IMR-90 (cell line): ENCODE data around the gene DISP2. TPM values are rescaled to one million over a fixed set of nuclear protein-coding genes. Genes with fewer than 3 reads are reported as not detected.
A peak's percentile ranks its signal among the peaks of the same experiment; 100 is the strongest.

Experiments
- ATAC-seq: fragments of 200-7000 bp; cut with Tn5 transposase; 2 replicates; pipeline ENCODE4 v1.9.1; 2020; ENCODE audit warnings: low read depth, mild to moderate bottlenecking, moderate library complexity
- BruUV-seq: library from RNA; stranded (reverse); fragments of 400-500 nt; replicated peaks from 2 replicates; lab custom pipeline; 2021; lab: Mats Ljungman, UMichigan
- CTCF ChIA-PET: fragments of 300-600 bp; formaldehyde crosslinking; extraction: SDS; loops from one replicate; lab custom pipeline; 2021; ENCODE audit warnings: antibody characterized with exemption; lab: Yijun Ruan, JAX
- POLR2A ChIA-PET: fragments of 300-600 bp; sonication (Branson Sonifier 250); formaldehyde crosslinking; loops from one replicate; lab custom pipeline; 2022; ENCODE audit warnings: antibody characterized with exemption; ENCODE audit not compliant: unreplicated experiment; lab: Charles Lee
- DNase-seq: peaks from one replicate; pipeline ENCODE4 v3.0.0; 2013
- H2AFZ ChIP-seq: replicated peaks from 2 replicates; pipeline ENCODE3; 2013; ENCODE audit warnings: low read length, mild to moderate bottlenecking; ENCODE audit not compliant: poor library complexity
- H2AK5ac ChIP-seq: 2 replicates; pipeline ENCODE4 v1.6.1; 2013; ENCODE audit warnings: low read depth, low read length, inconsistent platforms
- H2AK9ac ChIP-seq: replicated peaks from 2 replicates; pipeline ENCODE3; 2013; ENCODE audit warnings: mild to moderate bottlenecking, low read depth, low read length, moderate library complexity; ENCODE audit not compliant: poor library complexity
- H2BK120ac ChIP-seq: 2 replicates; pipeline ENCODE4 v1.6.1; 2013; ENCODE audit warnings: low read depth, low read length, inconsistent platforms
- H2BK15ac ChIP-seq: 3 replicates; pipeline ENCODE4 v1.6.1; 2013; ENCODE audit warnings: low read depth, low read length, inconsistent platforms
- H2BK20ac ChIP-seq: 2 replicates; pipeline ENCODE4 v1.6.1; 2013; ENCODE audit warnings: low read depth, mild to moderate bottlenecking, inconsistent platforms, low read length, moderate library complexity
- H2BK5ac ChIP-seq: 2 replicates; pipeline ENCODE4 v1.6.1; 2013; ENCODE audit warnings: mild to moderate bottlenecking, low read depth, low read length, inconsistent platforms; ENCODE audit not compliant: poor library complexity, severe bottlenecking
- H3K14ac ChIP-seq: replicated peaks from 2 replicates; pipeline ENCODE4 v1.6.1; 2013; ENCODE audit warnings: low read depth, low read length, inconsistent platforms
- H3K18ac ChIP-seq: 2 replicates; pipeline ENCODE4 v1.6.1; 2013; ENCODE audit warnings: low read depth, low read length, control low read depth
- H3K23ac ChIP-seq: 2 replicates; pipeline ENCODE4 v1.6.1; 2013; ENCODE audit warnings: low read depth, low read length, inconsistent platforms
- H3K27ac ChIP-seq: 2 replicates; pipeline ENCODE4 v1.5.1; 2013; ENCODE audit warnings: mild to moderate bottlenecking, control low read depth, low read length; ENCODE audit not compliant: insufficient read depth
- H3K27me3 ChIP-seq: 2 replicates; pipeline ENCODE4 v1.6.1; 2013; ENCODE audit warnings: low read length; ENCODE audit not compliant: control insufficient read depth, insufficient read depth
- H3K36me3 ChIP-seq: 2 replicates; pipeline ENCODE4 v1.6.1; 2013; ENCODE audit warnings: low read length, mixed read lengths; ENCODE audit not compliant: control insufficient read depth, insufficient read depth
- H3K4ac ChIP-seq: 2 replicates; pipeline ENCODE4 v1.6.1; 2013; ENCODE audit warnings: low read depth, low read length, inconsistent platforms
- H3K4me1 ChIP-seq: 2 replicates; pipeline ENCODE4 v1.6.1; 2013; ENCODE audit warnings: low read length, mixed read lengths; ENCODE audit not compliant: control insufficient read depth, insufficient read depth
- H3K4me2 ChIP-seq: 2 replicates; pipeline ENCODE4 v1.6.1; 2013; ENCODE audit warnings: low read depth, mild to moderate bottlenecking, control low read depth, low read length, moderate library complexity
- H3K4me3 ChIP-seq: 2 replicates; pipeline ENCODE4 v1.5.1; 2013; ENCODE audit warnings: low read depth, mild to moderate bottlenecking, control low read depth, low read length, moderate library complexity; ENCODE audit not compliant: insufficient read depth
- H3K56ac ChIP-seq: 2 replicates; pipeline ENCODE4 v1.6.1; 2013; ENCODE audit warnings: low read length, inconsistent platforms; ENCODE audit not compliant: insufficient read depth; ENCODE audit errors: extremely low read depth
- H3K79me1 ChIP-seq, 2 experiments: 2 replicates each; pipeline ENCODE4 v1.6.1; 2013; ENCODE audit warnings: low read length in 2 of 2, inconsistent platforms in 1 of 2, low read depth in 1 of 2
- H3K9ac ChIP-seq: 2 replicates; pipeline ENCODE4 v1.6.1; 2013; ENCODE audit warnings: low read depth, low read length, control low read depth
- H3K9me1 ChIP-seq: 2 replicates; pipeline ENCODE4 v1.6.1; 2013; ENCODE audit warnings: low read length, inconsistent platforms; ENCODE audit not compliant: insufficient read depth
- H3K9me3 ChIP-seq: 2 replicates; pipeline ENCODE4 v1.6.1; 2013; ENCODE audit warnings: low read length; ENCODE audit not compliant: control insufficient read depth, insufficient read depth
- H4K20me1 ChIP-seq: 2 replicates; pipeline ENCODE4 v1.6.1; 2013; ENCODE audit warnings: low read length, inconsistent platforms; ENCODE audit not compliant: insufficient read depth
- H4K5ac ChIP-seq: 2 replicates; pipeline ENCODE4 v1.6.1; 2013; ENCODE audit warnings: mild to moderate bottlenecking, low read depth, low read length, control low read depth
- H4K8ac ChIP-seq, 2 experiments: 2 replicates each; pipeline ENCODE4 v1.6.1; 2013; ENCODE audit warnings: low read depth in 2 of 2, low read length in 2 of 2, control low read depth in 1 of 2, inconsistent platforms in 1 of 2
- H4K91ac ChIP-seq: 2 replicates; pipeline ENCODE4 v1.6.1; 2013; ENCODE audit warnings: low read depth, low read length, inconsistent platforms; ENCODE audit not compliant: insufficient read depth
- BHLHE40 ChIP-seq: fragments of 150-350 bp; IDR thresholded peaks from 2 replicates; pipeline ENCODE4 v1.6.1; 2016; ENCODE audit warnings: mild to moderate bottlenecking, low read depth, low read length
- CEBPB ChIP-seq: IDR thresholded peaks from 2 replicates; pipeline ENCODE4 v1.6.1; 2012; ENCODE audit warnings: low read depth, low read length, improper control_type of control experiment
- MAZ ChIP-seq: IDR thresholded peaks from 2 replicates; pipeline ENCODE4 v1.6.1; 2012; ENCODE audit warnings: low read depth, mild to moderate bottlenecking, low read length, improper control_type of control experiment, moderate library complexity, borderline replicate concordance
- MXI1 ChIP-seq: IDR thresholded peaks from 2 replicates; pipeline ENCODE4 v1.6.1; 2012; ENCODE audit warnings: low read depth, mild to moderate bottlenecking, low read length, moderate library complexity, borderline replicate concordance
- POLR2A ChIP-seq: IDR thresholded peaks from 2 replicates; pipeline ENCODE4 v1.6.1; 2012; ENCODE audit warnings: mild to moderate bottlenecking, low read depth, low read length
- WGBS, 2 experiments: methylation state at CpG; one replicate each; pipeline versions ENCODE4 v1.1.5 to v1.1.7; 2013; ENCODE audit warnings: missing lambda C conversion rate in 2 of 2; ENCODE audit not compliant: insufficient read length in 1 of 2; ENCODE audit errors: extremely low coverage in 2 of 2; 5-methylcytosine and 5-hydroxymethylcytosine counted together
- dilution Hi-C: fragments of 300-500 bp; cut with HindIII; formaldehyde crosslinking; loops from one replicate; pipeline ENCODE4 v1.14.3; 2018; ENCODE audit warnings: low sequenced_read_pairs; ENCODE audit not compliant: unreplicated experiment
- in situ Hi-C: fragments of 300-500 bp; cut with MboI; formaldehyde crosslinking; loops from 3 replicates; pipeline ENCODE4 v1.14.3; 2019; ENCODE audit warnings: low sequenced_read_pairs, inconsistent platforms, mixed read lengths
- intact Hi-C: fragments of 100-400 bp; cut with micrococcal nuclease; formaldehyde crosslinking; loops from 2 replicates; pipeline ENCODE4 v1.10.0; 2022
- polyA plus RNA-seq, 3 experiments: library from polyadenylated mRNA; depleted of rRNA; stranded (reverse); fragments of >200 nt; gene quantifications; 2 replicates each; pipeline ENCODE4 v1.2.3, GENCODE V29; 2012; ENCODE audit warnings: low replicate concordance in 1 of 3
- total RNA-seq: library from RNA; depleted of rRNA; stranded (reverse); fragments of >200 nt; gene quantifications from 2 replicates; pipeline ENCODE4 v1.2.3, GENCODE V29; 2012

DISP2 gene
- total and polyA plus RNA-seq, 2 of the 4 experiments (the other 2 are of a cell fraction): 0.34 to 0.36 TPM

DNA sequence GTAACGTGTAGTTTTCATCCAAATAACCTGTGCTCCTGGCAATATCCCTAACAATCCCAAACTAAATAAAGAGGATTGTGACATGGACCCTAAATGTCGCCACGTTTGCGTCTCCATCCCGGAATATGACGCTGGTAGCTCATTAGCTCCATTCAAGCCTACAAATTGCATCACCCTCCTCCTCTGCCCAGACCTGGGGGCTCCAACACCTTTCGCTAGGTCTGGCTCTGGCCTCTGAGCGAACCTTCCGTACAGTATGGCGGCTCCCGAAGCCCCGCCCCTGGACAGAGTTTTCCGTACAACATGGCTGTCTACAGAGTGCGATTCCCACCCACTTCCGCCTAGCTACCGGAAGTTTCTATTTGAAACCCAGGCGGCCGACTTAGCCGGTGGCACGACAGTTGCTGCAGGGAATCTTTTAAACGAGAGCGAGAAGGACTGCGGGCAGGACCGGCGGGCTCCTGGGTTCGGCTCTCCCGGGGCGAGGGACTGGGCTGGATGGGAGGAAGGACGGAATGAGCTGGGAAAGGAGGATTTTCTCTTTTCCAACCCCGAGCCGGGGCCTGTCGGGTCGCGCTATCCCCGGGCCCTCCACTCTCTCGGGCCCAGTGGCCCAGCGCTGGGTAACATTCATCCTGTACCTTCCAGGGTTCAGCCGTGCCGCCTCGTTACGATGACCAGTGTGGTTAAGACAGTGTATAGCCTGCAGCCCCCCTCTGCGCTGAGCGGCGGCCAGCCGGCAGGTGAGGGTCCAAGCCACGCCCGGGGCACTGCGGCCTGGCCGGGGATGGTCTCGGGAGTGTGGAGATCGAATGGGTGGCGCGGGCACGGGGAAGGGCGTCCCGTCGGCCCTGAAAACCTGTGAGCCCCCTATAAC, 24.8 kb downstream of the DISP2 start, which contains the start of gene KNSTRN:
Gene KNSTRN (plus strand): TSS at position 142 of the 877 bp plus-strand sequence. CDS start 115 bp downstream, at position 257.
- in situ Hi-C loops (no loop called here), dilution Hi-C loops (no loop called here), intact Hi-C loops (loop anchor here (2.0 kb wide), 2 partner anchors 22 to 56 kb away; partner anchors contain the start of gene IVD)
- Histone ChIP-seq H2BK20ac (peak within 1 kb of the TSS; percentile 99), H2AFZ (peak within 1 kb of the TSS; percentile 97), H2BK5ac (peak within 1 kb of the TSS; percentile 80), H2BK15ac (peak within 1 kb of the TSS; percentile 99), H3K36me3 (peaks cover 9% of the 10 kb centered on the region), H2BK120ac (peak within 1 kb of the TSS; percentile 98), H3K18ac (peak within 1 kb of the TSS; percentile 94), H3K4me3 (peak within 1 kb of the TSS; percentile 76), H4K8ac (peak within 1 kb of the TSS; percentile 98 to 100), H2AK5ac (peak within 1 kb of the TSS; percentile 88), H3K27ac (peak within 1 kb of the TSS; percentile 76), H3K27me3 (no peaks in the 10 kb centered on the region), H4K20me1 (no peaks in the 10 kb centered on the region), H3K9me3 (no peaks in the 10 kb centered on the region), H3K23ac (peak within 1 kb of the TSS; percentile 39), H3K4ac (peak within 1 kb of the TSS; percentile 97), H4K91ac (peak within 1 kb of the TSS; percentile 92), H3K56ac (peak within 1 kb of the TSS; percentile 50), H2AK9ac (peak within 1 kb of the TSS; percentile 62), H3K9me1 (peaks cover 14% of the 10 kb centered on the region; the same call in 1 of the 2 replicates), H4K5ac (peak within 1 kb of the TSS; percentile 100), H3K79me1 (peaks cover 25 to 48% of the 10 kb centered on the region in 2 experiments), H3K14ac (peak within 1 kb of the TSS; percentile 93), H3K9ac (peak within 1 kb of the TSS; percentile 76), H3K4me2 (peak within 1 kb of the TSS; percentile 97), H3K4me1 (peaks cover 4% of the 10 kb centered on the region)
- POLR2A ChIA-PET: interaction anchor here (0.5 to 0.6 kb wide), 3 partner anchors 27 to 61 kb away, joined by 3 to 9 read pairs (median 3); no protein-coding TSS in a partner anchor
- CTCF ChIA-PET: interaction anchor here (0.8 kb wide), 1 partner anchor 45 kb away, joined by 3 read pairs; no protein-coding TSS in a partner anchor
- TSS peak; percentile 51 for BruUV-seq
- ATAC-seq (peak; percentile 91), DNase-seq (peak; percentile 93)
- TF ChIP-seq CEBPB: 0 out of 2 replicates have a peak, but pooled peaks have one; percentile 9
- no peak for TF ChIP-seq BHLHE40
- TF ChIP-seq POLR2A: peak; percentile 62; the same call in 1 of the 2 replicates
- peak; percentile 62; the same call in 1 of the 2 replicates for TF ChIP-seq MXI1
- peak; percentile 49; the same call in 1 of the 2 replicates for TF ChIP-seq MAZ
- 8% methylated on average over 10 of the region's 57 CpGs; no CpG with 5 or more reads in 1 of the 2 experiments for WGBS, 2 experiments
